ENCODE measurements around the gene DNAH1. TPM values are rescaled to one million over a fixed set of nuclear protein-coding genes. Genes with fewer than 3 reads are reported as not detected.

DNAH1 gene
- total RNA-seq, 1 donor from 2014 or later: 10.6 TPM

GRCh38 chr3:52402706-52403270 is 86.7 kb downstream of the DNAH1 start:
- Mint-ChIP-seq H3K4me1 (peaks cover 2% of the 10 kb centered on the region), H3K4me3 (no peak overlapping the region), H3K27me3 (no peaks in the 10 kb centered on the region), H3K36me3 (ENCODE audit: low read depth) (peaks cover 53% of the 10 kb centered on the region), H3K27ac (no peak overlapping the region), H3K9me3 (no peaks in the 10 kb centered on the region)
- intact Hi-C loops (cut with micrococcal nuclease): no loop called here
- DNase-seq: no peak

DNA sequence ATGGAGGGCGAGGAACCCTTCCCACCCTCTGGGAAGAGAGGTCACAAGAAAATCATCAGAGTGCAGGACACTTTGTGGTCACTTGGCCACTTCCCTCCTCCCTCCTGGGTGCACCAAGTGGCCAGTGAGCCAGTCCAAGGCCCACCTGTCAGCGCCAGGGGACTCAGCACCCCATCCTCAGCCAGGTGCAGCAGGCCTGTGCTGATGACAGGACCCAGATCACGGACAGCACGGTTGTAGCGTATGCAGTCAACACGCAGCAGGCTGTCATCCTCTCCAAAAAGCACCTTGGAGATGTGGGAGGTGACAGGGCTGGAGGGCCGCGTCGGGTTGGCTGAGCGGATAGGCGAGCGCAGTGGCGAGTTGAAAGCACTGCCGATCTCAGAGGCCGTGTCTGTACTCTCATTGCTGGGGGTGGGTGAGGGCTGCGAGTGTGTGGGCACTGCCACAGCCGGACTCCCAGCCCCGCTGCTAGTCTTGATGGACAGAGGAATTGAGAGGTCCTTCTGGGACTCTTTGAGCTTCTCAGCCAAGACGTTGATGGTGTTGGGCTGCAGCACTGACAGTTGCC is 87.2 kb downstream of the DNAH1 start:
- Mint-ChIP-seq H3K4me3 (no peak overlapping the region), H3K36me3 (ENCODE audit: low read depth) (peaks cover 56% of the 10 kb centered on the region), H3K4me1 (peaks cover 7% of the 10 kb centered on the region), H3K27me3 (no peaks in the 10 kb centered on the region), H3K27ac (no peak overlapping the region), H3K9me3 (no peaks in the 10 kb centered on the region)
- DNase-seq: no peak
- intact Hi-C loops (cut with micrococcal nuclease): no loop called here

GRCh38 chr3:52403955-52404354 is 87.8 kb downstream of the DNAH1 start:
- intact Hi-C loops (cut with micrococcal nuclease): no loop called here
- no peak overlapping the region for H3K4me3 Mint-ChIP-seq
- H3K4me1 Mint-ChIP-seq: peaks cover 13% of the 10 kb centered on the region

GRCh38 chr3:52404391-52404790 is 88.3 kb downstream of the DNAH1 start:
- Mint-ChIP-seq H3K36me3 (ENCODE audit: low read depth) (peaks cover 62% of the 10 kb centered on the region), H3K4me3 (no peak overlapping the region), H3K27ac (no peak overlapping the region), H3K9me3 (no peaks in the 10 kb centered on the region), H3K4me1 (peaks cover 17% of the 10 kb centered on the region), H3K27me3 (no peaks in the 10 kb centered on the region)
- intact Hi-C loops (cut with micrococcal nuclease): no loop called here
- no peak for DNase-seq

More at GRCh38 chr3:52403955-52404354, 87.8 kb downstream of the DNAH1 start:
- no peaks in the 10 kb centered on the region for H3K9me3 Mint-ChIP-seq
- H3K36me3 Mint-ChIP-seq (ENCODE audit: low read depth): peaks cover 61% of the 10 kb centered on the region
- no peak overlapping the region for H3K27ac Mint-ChIP-seq
- H3K27me3 Mint-ChIP-seq: no peaks in the 10 kb centered on the region
- no peak for DNase-seq

DNA sequence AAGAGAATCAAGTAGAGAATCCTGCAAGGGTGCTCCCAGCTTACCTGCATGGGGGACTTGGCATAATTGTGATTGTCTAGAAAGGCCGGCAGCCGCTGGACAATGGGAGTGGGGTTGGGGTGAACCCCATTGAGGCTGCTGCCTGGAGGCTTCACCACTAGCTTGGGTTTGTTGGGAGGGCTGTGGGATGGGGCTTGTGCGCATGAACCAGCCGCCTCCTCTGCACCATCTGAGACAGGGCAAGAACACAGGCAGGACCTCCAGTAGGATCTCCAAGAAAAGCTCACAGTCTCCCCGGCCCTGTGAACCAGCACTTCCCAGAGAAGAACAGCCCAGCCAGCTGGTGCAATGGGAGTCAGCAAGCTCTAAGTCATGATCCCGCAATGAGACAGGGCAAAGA is 88.9 kb downstream of the DNAH1 start:
- peaks cover 63% of the 10 kb centered on the region for H3K36me3 Mint-ChIP-seq (ENCODE audit: low read depth)
- no peak overlapping the region for H3K4me3 Mint-ChIP-seq
- peaks cover 18% of the 10 kb centered on the region for H3K4me1 Mint-ChIP-seq
- H3K27ac Mint-ChIP-seq: no peak overlapping the region
- intact Hi-C loops (cut with micrococcal nuclease): no loop called here
- no peaks in the 10 kb centered on the region for H3K27me3 Mint-ChIP-seq
- no peaks in the 10 kb centered on the region for H3K9me3 Mint-ChIP-seq
- DNase-seq: no peak

DNA sequence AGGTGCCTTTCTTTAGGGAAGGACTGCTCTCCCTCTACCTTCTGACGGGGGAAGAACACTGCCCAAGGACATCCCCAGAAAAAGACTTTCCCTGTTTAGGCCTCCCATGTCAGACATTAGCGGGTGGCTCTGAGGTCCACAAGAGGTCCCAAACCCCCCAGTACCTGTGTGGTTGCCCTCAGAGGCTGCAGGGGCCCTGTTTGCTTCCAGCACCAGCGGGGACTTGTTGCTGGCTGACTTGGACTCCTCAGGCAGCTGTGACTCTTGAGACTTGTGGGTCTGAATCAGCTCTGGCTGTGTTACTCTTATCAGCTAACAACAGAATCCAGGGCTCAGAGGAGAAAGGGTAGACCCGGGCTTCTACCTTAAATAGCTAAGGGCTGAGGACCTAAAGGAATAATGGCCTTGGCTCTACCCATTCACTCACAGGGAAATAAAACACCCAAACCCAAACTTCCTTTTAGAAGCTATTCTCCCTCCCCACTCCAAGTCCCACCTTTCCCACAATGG is 89.5 kb downstream of the DNAH1 start:
- peaks cover 18% of the 10 kb centered on the region for H3K4me1 Mint-ChIP-seq
- H3K27ac Mint-ChIP-seq: no peak overlapping the region
- no peaks in the 10 kb centered on the region for H3K27me3 Mint-ChIP-seq
- no peak for DNase-seq
- intact Hi-C loops (cut with micrococcal nuclease): no loop called here
- no peaks in the 10 kb centered on the region for H3K9me3 Mint-ChIP-seq
- no peak overlapping the region for H3K4me3 Mint-ChIP-seq
- peaks cover 63% of the 10 kb centered on the region for H3K36me3 Mint-ChIP-seq (ENCODE audit: low read depth)

- peaks cover 57% of the 10 kb centered on the region for H3K36me3 Mint-ChIP-seq (ENCODE audit: low read depth)
- H3K27ac Mint-ChIP-seq: no peak overlapping the region
- H3K4me1 Mint-ChIP-seq: peaks cover 22% of the 10 kb centered on the region
- H3K27me3 Mint-ChIP-seq: no peaks in the 10 kb centered on the region
- intact Hi-C loops (cut with micrococcal nuclease): no loop called here
- H3K9me3 Mint-ChIP-seq: no peaks in the 10 kb centered on the region
- no peak for DNase-seq
- no peak overlapping the region for H3K4me3 Mint-ChIP-seq
Observed at GRCh38 chr3:52406231-52406661, 90.1 kb downstream of the DNAH1 start.

GRCh38 chr3:52406791-52407510 is 90.8 kb downstream of the DNAH1 start:
- no peak overlapping the region for H3K27ac Mint-ChIP-seq
- no peak for DNase-seq
- intact Hi-C loops (cut with micrococcal nuclease): no loop called here
- peaks cover 29% of the 10 kb centered on the region for H3K4me1 Mint-ChIP-seq
- peaks cover 52% of the 10 kb centered on the region for H3K36me3 Mint-ChIP-seq (ENCODE audit: low read depth)
- no peaks in the 10 kb centered on the region for H3K27me3 Mint-ChIP-seq
- H3K4me3 Mint-ChIP-seq: no peak overlapping the region
- no peaks in the 10 kb centered on the region for H3K9me3 Mint-ChIP-seq

DNA sequence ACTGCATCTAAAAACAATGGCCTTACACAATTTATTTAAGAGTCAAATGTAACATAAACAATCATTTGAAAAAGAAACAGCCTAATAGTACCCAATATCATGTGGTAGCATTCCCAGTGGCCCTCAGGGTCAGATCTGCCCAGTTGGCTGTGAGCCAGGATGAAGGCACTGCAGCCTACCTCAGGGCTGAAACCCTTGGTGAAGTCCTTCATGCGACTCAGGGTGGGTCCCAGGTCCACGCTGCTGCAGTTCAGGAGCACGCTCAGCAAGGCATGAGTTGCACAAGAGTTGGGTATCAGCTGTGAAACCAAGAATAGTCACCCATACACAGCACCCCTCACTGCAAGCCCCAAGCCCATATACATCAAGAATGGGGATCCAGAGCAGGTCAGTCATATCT is 91.7 kb downstream of the DNAH1 start:
- no peaks in the 10 kb centered on the region for H3K9me3 Mint-ChIP-seq
- H3K4me1 Mint-ChIP-seq: peaks cover 36% of the 10 kb centered on the region
- H3K27me3 Mint-ChIP-seq: no peaks in the 10 kb centered on the region
- H3K36me3 Mint-ChIP-seq (ENCODE audit: low read depth): peaks cover 47% of the 10 kb centered on the region
- intact Hi-C loops (cut with micrococcal nuclease): no loop called here
- H3K4me3 Mint-ChIP-seq: peak overlapping the region; percentile 95
- no peak for DNase-seq
- peak overlapping the region; percentile 94 for H3K27ac Mint-ChIP-seq

- peak overlapping the region; percentile 94 for H3K27ac Mint-ChIP-seq
- intact Hi-C loops (cut with micrococcal nuclease): no loop called here
- H3K4me3 Mint-ChIP-seq: peak overlapping the region; percentile 95
- no peaks in the 10 kb centered on the region for H3K27me3 Mint-ChIP-seq
- no peaks in the 10 kb centered on the region for H3K9me3 Mint-ChIP-seq
- no peak for DNase-seq
- peaks cover 42% of the 10 kb centered on the region for H3K36me3 Mint-ChIP-seq (ENCODE audit: low read depth)
- H3K4me1 Mint-ChIP-seq: peaks cover 37% of the 10 kb centered on the region
Observed at GRCh38 chr3:52408466-52408865, 92.3 kb downstream of the DNAH1 start.

- Mint-ChIP-seq H3K36me3 (ENCODE audit: low read depth) (peaks cover 8% of the 10 kb centered on the region), H3K27ac (peak overlapping the region; percentile 29), H3K9me3 (no peaks in the 10 kb centered on the region), H3K27me3 (no peaks in the 10 kb centered on the region), H3K4me1 (peaks cover 23% of the 10 kb centered on the region), H3K4me3 (no peak overlapping the region)
- intact Hi-C loops (cut with micrococcal nuclease): no loop called here
- DNase-seq: no peak
Observed at GRCh38 chr3:52415800-52416199, 99.7 kb downstream of the DNAH1 start.

DNA sequence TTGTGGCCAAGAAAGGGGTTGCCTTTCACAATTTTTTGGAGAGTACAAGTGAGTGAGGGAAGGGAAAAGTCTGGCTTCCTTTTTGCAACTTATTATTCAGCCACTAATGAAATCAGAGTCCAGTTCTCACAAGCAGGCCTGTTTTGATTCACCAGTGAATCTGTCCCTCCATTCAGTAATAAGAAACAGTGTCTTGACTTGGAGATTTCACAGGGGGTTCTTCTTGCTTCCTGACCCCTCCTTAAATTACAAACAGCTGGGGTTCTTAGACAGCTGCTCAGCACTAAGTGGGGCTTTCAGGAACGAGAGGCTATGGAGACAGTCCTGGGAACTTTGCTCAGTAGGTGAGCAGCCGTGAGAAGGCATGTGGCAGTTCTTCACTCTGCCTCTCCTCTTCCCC is 104.3 kb downstream of the DNAH1 start:
- Mint-ChIP-seq H3K36me3 (ENCODE audit: low read depth) (peaks cover 2% of the 10 kb centered on the region), H3K4me3 (no peak overlapping the region), H3K27me3 (peaks cover 6% of the 10 kb centered on the region), H3K4me1 (peaks cover 2% of the 10 kb centered on the region), H3K27ac (no peak overlapping the region), H3K9me3 (no peaks in the 10 kb centered on the region)
- DNase-seq: no peak
- intact Hi-C loops (cut with micrococcal nuclease): no loop called here

GRCh38 chr3:52422669-52423068 is 106.5 kb downstream of the DNAH1 start:
- no peaks in the 10 kb centered on the region for H3K9me3 Mint-ChIP-seq
- H3K4me1 Mint-ChIP-seq: no peaks in the 10 kb centered on the region
- intact Hi-C loops (cut with micrococcal nuclease): no loop called here
- H3K27ac Mint-ChIP-seq: no peak overlapping the region
- no peak overlapping the region for H3K4me3 Mint-ChIP-seq
- H3K27me3 Mint-ChIP-seq: peaks cover 11% of the 10 kb centered on the region
- H3K36me3 Mint-ChIP-seq (ENCODE audit: low read depth): no peaks in the 10 kb centered on the region
- DNase-seq: no peak

GRCh38 chr3:52423173-52423572 is 107.1 kb downstream of the DNAH1 start:
- Mint-ChIP-seq H3K27me3 (peaks cover 11% of the 10 kb centered on the region), H3K36me3 (ENCODE audit: low read depth) (no peaks in the 10 kb centered on the region), H3K4me1 (no peaks in the 10 kb centered on the region), H3K27ac (no peak overlapping the region), H3K9me3 (no peaks in the 10 kb centered on the region), H3K4me3 (no peak overlapping the region)
- DNase-seq: no peak
- intact Hi-C loops (cut with micrococcal nuclease): no loop called here
